HEK293 (cell line): ENCODE results near the gene MORF4L2.

Source experiments
- CTCF ChIA-PET: fragments of 350-600 bp; formaldehyde crosslinking; extraction: SDS; loops from one replicate; lab custom pipeline; 2021; ENCODE audit warnings: antibody characterized with exemption; lab: Yijun Ruan, JAX
- POLR2A ChIA-PET: fragments of 300-600 bp; formaldehyde crosslinking; extraction: SDS; loops from one replicate; lab custom pipeline; 2020; ENCODE audit warnings: antibody characterized with exemption, inconsistent platforms; lab: Yijun Ruan, JAX
- H3K27ac ChIP-seq: fragments of 200-500 bp; sonication (Bioruptor generic); 2 replicates; pipeline ENCODE4 v1.5.1; 2014; ENCODE audit warnings: low read depth, low read length, control low read depth, inconsistent platforms; ENCODE audit errors: extremely low read depth
- H3K36me3 ChIP-seq, 2 experiments: fragments of 200-500 bp in 1 of 2; sonication (Bioruptor generic) in 1 of 2; 1 replicate in 1 of 2; 2 replicates in 1 of 2; pipeline ENCODE4 v1.5.1; 2014 to 2017; ENCODE audit warnings: inconsistent platforms in 2 of 2, low read length in 2 of 2; ENCODE audit not compliant: control insufficient read depth in 2 of 2, insufficient read depth in 1 of 2
- H3K4me1 ChIP-seq: fragments of 200-500 bp; sonication (Bioruptor generic); 2 replicates; pipeline ENCODE4 v1.5.1; 2014; ENCODE audit warnings: mild to moderate bottlenecking, low read length, inconsistent platforms; ENCODE audit not compliant: control insufficient read depth, insufficient read depth
- H3K4me3 ChIP-seq: 2 replicates; pipeline ENCODE4 v1.5.1; 2011; ENCODE audit warnings: low read depth, mild to moderate bottlenecking, control low read depth, low read length, moderate library complexity
- H3K9me3 ChIP-seq: fragments of 200-500 bp; sonication (Bioruptor generic); 2 replicates; pipeline ENCODE4 v1.5.1; 2014; ENCODE audit warnings: low read depth, low read length, inconsistent platforms; ENCODE audit not compliant: control insufficient read depth, insufficient read depth
- EGR2 ChIP-seq: fragments of 450-650 bp; formaldehyde crosslinking; IDR thresholded peaks from 2 replicates; pipeline ENCODE4 v1.5.1; 2016; ENCODE audit warnings: low read depth, missing biosample characterization, missing genetic modification characterization
- GLIS1 ChIP-seq: fragments of 450-650 bp; formaldehyde crosslinking; IDR thresholded peaks from 2 replicates; pipeline ENCODE4 v1.5.1; 2016; ENCODE audit warnings: missing biosample characterization, missing genetic modification characterization
- HIC1 ChIP-seq: fragments of 450-650 bp; formaldehyde crosslinking; IDR thresholded peaks from 2 replicates; pipeline ENCODE4 v1.5.1; 2016; ENCODE audit warnings: missing biosample characterization, missing genetic modification characterization
- IKZF3 ChIP-seq: fragments of 450-650 bp; IDR thresholded peaks from 2 replicates; pipeline ENCODE4 v1.5.0; 2018; ENCODE audit warnings: missing biosample characterization, mild to moderate bottlenecking, missing genetic modification characterization, moderate library complexity
- MZF1 ChIP-seq: fragments of 450-650 bp; formaldehyde crosslinking; IDR thresholded peaks from 2 replicates; pipeline ENCODE4 v1.5.1; 2017; ENCODE audit warnings: missing biosample characterization, missing genetic modification characterization, borderline replicate concordance
- PRDM6 ChIP-seq: fragments of 450-650 bp; formaldehyde crosslinking; IDR thresholded peaks from 2 replicates; pipeline ENCODE4 v1.5.1; 2017; ENCODE audit warnings: missing biosample characterization, missing genetic modification characterization
- RBAK ChIP-seq: fragments of 450-650 bp; formaldehyde crosslinking; IDR thresholded peaks from 2 replicates; pipeline ENCODE4 v1.5.1; 2016; ENCODE audit warnings: missing biosample characterization, missing genetic modification characterization
- REPIN1 ChIP-seq: fragments of 450-650 bp; formaldehyde crosslinking; IDR thresholded peaks from 2 replicates; pipeline ENCODE4 v1.5.1; 2017; ENCODE audit warnings: missing biosample characterization, missing genetic modification characterization, low read depth
- TRIM28 ChIP-seq: IDR thresholded peaks from 2 replicates; pipeline ENCODE4 v1.6.1; 2011; ENCODE audit warnings: low read length, control low read depth, borderline replicate concordance
- ZFHX2 ChIP-seq: fragments of 450-650 bp; formaldehyde crosslinking; conservative IDR thresholded peaks from 2 replicates; pipeline ENCODE4 v1.5.1; 2016; ENCODE audit warnings: missing biosample characterization, missing genetic modification characterization
- ZFP37 ChIP-seq: fragments of 450-650 bp; formaldehyde crosslinking; IDR thresholded peaks from 2 replicates; pipeline ENCODE4 v1.5.1; 2016; ENCODE audit warnings: missing biosample characterization, missing genetic modification characterization
- ZFP41 ChIP-seq: fragments of 450-650 bp; formaldehyde crosslinking; IDR thresholded peaks from 2 replicates; pipeline ENCODE4 v1.5.1; 2016; ENCODE audit warnings: missing biosample characterization, missing genetic modification characterization, borderline replicate concordance
- ZNF112 ChIP-seq: fragments of 450-650 bp; formaldehyde crosslinking; IDR thresholded peaks from 2 replicates; pipeline ENCODE4 v1.5.0; 2017; ENCODE audit warnings: missing biosample characterization, missing genetic modification characterization
- ZNF184 ChIP-seq: fragments of 450-650 bp; IDR thresholded peaks from 2 replicates; pipeline ENCODE4 v1.5.1; 2018; ENCODE audit warnings: missing biosample characterization, mild to moderate bottlenecking, missing genetic modification characterization
- ZNF2 ChIP-seq: fragments of 450-650 bp; formaldehyde crosslinking; IDR thresholded peaks from 2 replicates; pipeline ENCODE4 v1.5.1; 2016; ENCODE audit warnings: missing biosample characterization, missing genetic modification characterization
- ZNF239 ChIP-seq: fragments of 450-650 bp; formaldehyde crosslinking; IDR thresholded peaks from 2 replicates; pipeline ENCODE4 v1.5.1; 2016; ENCODE audit warnings: missing biosample characterization, missing genetic modification characterization
- ZNF514 ChIP-seq: fragments of 450-650 bp; formaldehyde crosslinking; IDR thresholded peaks from 2 replicates; pipeline ENCODE4 v1.5.1; 2016; ENCODE audit warnings: missing biosample characterization, missing genetic modification characterization
- ZNF549 ChIP-seq: fragments of 450-650 bp; IDR thresholded peaks from 2 replicates; pipeline ENCODE4 v1.5.1; 2018; ENCODE audit warnings: missing biosample characterization, missing genetic modification characterization, mild to moderate bottlenecking, inconsistent platforms, moderate library complexity
- ZNF645 ChIP-seq: fragments of 450-650 bp; formaldehyde crosslinking; IDR thresholded peaks from 2 replicates; pipeline ENCODE4; 2016; ENCODE audit warnings: missing biosample characterization, missing genetic modification characterization
- ZSCAN23 ChIP-seq: fragments of 450-650 bp; formaldehyde crosslinking; IDR thresholded peaks from 2 replicates; pipeline ENCODE4 v1.5.1; 2016; ENCODE audit warnings: missing biosample characterization, missing genetic modification characterization
- ZSCAN30 ChIP-seq: fragments of 450-650 bp; IDR thresholded peaks from 2 replicates; pipeline ENCODE4 v1.5.1; 2018; ENCODE audit warnings: missing biosample characterization, mild to moderate bottlenecking, missing genetic modification characterization, moderate library complexity
- TF ChIP-seq, protein P1 (sequence below): fragments of 450-650 bp; formaldehyde crosslinking; IDR thresholded peaks from 2 replicates; pipeline ENCODE4 v1.5.1; 2016; ENCODE audit warnings: missing biosample characterization, missing genetic modification characterization

MORF4L2 gene

DNA sequence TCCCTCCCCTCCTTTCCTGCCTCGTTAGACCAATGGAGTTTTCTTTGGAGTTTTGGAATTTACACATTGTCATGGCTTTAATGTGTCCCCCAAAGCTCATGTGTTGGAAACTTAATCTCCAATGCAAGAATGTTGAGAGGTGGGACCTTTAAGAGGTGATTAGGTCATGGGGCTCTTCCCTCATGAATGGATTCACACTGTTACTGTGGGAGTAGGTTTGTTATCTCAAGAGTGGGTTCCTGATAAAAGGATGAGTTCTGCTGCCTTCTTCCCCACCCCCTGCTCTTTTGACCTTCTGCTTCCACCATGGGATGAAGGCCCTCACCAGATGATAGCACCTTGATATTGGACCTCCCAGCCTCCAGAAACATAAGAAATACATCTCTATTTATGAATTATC lies 16.8 kb downstream of the MORF4L2 start:
- H3K9me3 ChIP-seq = no peaks in the 10 kb centered on the region
- H3K4me3 ChIP-seq = no peak overlapping the region
- ChIA-PET CTCF (interaction anchor here (0.6 kb wide), 1 partner anchor 166 kb away, joined by 5 read pairs; no protein-coding TSS in a partner anchor), POLR2A (no interaction called here)
- no peaks in the 10 kb centered on the region for H3K36me3 ChIP-seq
- no peaks in the 10 kb centered on the region for H3K4me1 ChIP-seq
- TF ChIP-seq ZFHX2 (tag by site-specific recombination) (peak; percentile 12; the same call in 1 of the 2 replicates), EGR2 (tag by site-specific recombination) (peak; percentile 65; the same call in 1 of the 2 replicates), MZF1 (tag by site-specific recombination) (no peak)
- TF ChIP-seq, all 188 proteins: peak for 2
- H3K27ac ChIP-seq = no peak overlapping the region

- Histone ChIP-seq H3K4me3 (no peak overlapping the region), H3K27ac (no peak overlapping the region), H3K9me3 (no peaks in the 10 kb centered on the region), H3K36me3 (no peaks in the 10 kb centered on the region), H3K4me1 (no peaks in the 10 kb centered on the region)
- POLR2A ChIA-PET = no interaction called here
- TF ChIP-seq ZFP41 (tag by site-specific recombination) (no peak), GLIS1 (tag by site-specific recombination) (no peak), ZNF112 (no peak), ZNF239 (no peak), ZNF514 (tag by site-specific recombination) (no peak), ZSCAN30 (no peak)
- TF ChIP-seq, all 188 proteins: peak for 0
- CTCF ChIA-PET = interaction anchor here (0.6 kb wide), 1 partner anchor 36 kb away, joined by 3 read pairs; no protein-coding TSS in a partner anchor
Measured at GRCh38 chrX:103666202-103667107, 20.0 kb downstream of the MORF4L2 start.

GRCh38 chrX:103663981-103664762 lies 22.3 kb downstream of the MORF4L2 start:
- Histone ChIP-seq H3K4me1 (no peaks in the 10 kb centered on the region), H3K27ac (no peak overlapping the region), H3K36me3 (no peaks in the 10 kb centered on the region), H3K4me3 (no peak overlapping the region), H3K9me3 (no peaks in the 10 kb centered on the region)
- ChIA-PET CTCF (no interaction called here), POLR2A (no interaction called here)
- TF ChIP-seq ZNF645 (tag by site-specific recombination) = no peak
- TF ChIP-seq HIC1 (tag by site-specific recombination) = no peak
- no peak for TF ChIP-seq TRIM28
- TF ChIP-seq REPIN1 (tag by site-specific recombination) = no peak
- no peak for TF ChIP-seq ZNF549 (tag by site-specific recombination)
- TF ChIP-seq IKZF3 = no peak
- no peak for TF ChIP-seq ZNF2 (tag by site-specific recombination)
- TF ChIP-seq RBAK (tag by site-specific recombination) = no peak
- TF ChIP-seq, protein P1, sequence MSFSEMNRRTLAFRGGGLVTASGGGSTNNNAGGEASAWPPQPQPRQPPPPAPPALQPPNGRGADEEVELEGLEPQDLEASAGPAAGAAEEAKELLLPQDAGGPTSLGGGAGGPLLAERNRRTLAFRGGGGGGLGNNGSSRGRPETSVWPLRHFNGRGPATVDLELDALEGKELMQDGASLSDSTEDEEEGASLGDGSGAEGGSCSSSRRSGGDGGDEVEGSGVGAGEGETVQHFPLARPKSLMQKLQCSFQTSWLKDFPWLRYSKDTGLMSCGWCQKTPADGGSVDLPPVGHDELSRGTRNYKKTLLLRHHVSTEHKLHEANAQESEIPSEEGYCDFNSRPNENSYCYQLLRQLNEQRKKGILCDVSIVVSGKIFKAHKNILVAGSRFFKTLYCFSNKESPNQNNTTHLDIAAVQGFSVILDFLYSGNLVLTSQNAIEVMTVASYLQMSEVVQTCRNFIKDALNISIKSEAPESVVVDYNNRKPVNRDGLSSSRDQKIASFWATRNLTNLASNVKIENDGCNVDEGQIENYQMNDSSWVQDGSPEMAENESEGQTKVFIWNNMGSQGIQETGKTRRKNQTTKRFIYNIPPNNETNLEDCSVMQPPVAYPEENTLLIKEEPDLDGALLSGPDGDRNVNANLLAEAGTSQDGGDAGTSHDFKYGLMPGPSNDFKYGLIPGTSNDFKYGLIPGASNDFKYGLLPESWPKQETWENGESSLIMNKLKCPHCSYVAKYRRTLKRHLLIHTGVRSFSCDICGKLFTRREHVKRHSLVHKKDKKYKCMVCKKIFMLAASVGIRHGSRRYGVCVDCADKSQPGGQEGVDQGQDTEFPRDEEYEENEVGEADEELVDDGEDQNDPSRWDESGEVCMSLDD = no peak
- no peak for TF ChIP-seq PRDM6 (tag by site-specific recombination)
- no peak for TF ChIP-seq ZFP37 (tag by site-specific recombination)
- no peak for TF ChIP-seq ZNF184 (tag by site-specific recombination)
- TF ChIP-seq ZSCAN23 (tag by site-specific recombination) = no peak
- TF ChIP-seq ZNF514 (tag by site-specific recombination) = no peak
